A204.1 (cell line): ENCODE results near the gene DNAH17.

Source experiments
- FAIRE-seq: peaks from 2 replicates; lab custom pipeline; 2012; peaks lifted over from hg19 to GRCh38; lab: Jason Lieb, UNC

The DNAH17 gene

DNA sequence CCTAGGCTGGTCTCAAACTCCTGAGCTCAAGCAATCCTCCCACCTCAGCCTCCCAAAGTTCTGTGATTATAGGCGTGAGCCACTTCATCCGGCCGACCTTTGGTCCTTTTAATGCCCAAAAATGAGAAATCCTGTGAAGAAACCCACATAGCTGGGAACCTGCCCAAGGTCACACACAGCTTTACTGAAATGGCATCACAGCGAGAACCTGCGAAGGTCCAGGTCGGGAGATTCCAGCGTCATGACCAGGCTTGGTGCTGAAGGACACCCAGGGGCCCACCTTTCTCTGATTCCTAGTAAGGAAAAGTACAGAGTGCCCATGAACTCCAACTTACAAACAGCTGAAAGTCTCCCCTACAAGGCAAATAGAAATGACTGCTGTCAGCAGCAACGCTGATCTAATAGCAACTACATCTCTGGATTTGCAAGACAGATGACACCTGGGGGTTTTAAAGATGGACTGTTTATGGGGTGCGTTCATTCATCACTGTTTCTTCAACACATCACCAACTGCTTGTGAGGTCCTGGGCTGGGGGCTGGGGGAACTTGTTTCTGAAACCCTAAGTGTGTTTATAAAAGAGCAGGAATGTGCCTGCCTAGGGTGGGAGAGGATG is 24.5 kb upstream of the DNAH17 start:
- FAIRE-seq, result no peak

DNA sequence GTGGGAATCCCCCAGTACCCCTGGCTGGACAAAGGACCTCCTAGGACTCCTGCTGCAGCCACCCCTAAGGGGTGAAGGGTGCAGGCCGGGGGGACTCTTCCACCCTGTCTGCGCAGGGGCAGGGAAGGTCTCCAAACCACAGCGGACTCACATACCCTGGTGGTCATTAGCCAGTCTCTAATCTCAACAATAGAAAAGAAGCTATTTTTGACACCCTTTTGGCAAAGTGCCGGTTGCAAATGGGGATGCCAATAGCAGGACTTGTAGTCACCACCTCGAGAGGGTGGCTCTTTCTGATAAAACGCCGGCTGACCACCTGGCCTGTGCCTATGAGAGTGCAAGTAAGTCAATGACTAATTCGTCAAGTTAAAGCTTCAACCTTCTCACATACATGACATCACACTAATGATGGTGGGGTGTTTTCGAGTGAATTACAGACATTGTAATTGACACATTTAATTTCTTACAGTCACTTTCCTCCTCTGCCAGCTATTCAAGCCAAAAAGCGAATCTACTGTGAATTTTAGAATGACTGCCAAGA is 23.1 kb upstream of the DNAH17 start:
- no peak for FAIRE-seq

DNA sequence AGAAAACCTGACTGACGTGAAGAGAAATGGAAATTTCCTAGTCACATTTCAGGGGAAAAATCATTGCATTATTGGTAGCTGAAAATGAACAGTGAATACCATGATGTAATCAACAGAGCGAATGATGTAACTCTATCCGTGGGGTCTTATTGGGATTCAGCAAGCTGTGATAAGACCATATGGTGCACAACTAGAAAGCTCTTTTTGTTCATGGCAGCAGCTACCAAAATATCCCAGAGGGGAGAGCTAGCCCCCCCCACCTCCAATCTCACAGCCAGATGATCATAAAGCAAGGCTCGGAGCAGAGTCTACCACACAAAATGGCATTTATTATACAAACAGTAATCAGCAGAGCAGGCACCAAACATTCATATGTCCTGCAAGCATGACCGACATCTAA is 22.2 kb upstream of the DNAH17 start:
- FAIRE-seq, result no peak

DNA sequence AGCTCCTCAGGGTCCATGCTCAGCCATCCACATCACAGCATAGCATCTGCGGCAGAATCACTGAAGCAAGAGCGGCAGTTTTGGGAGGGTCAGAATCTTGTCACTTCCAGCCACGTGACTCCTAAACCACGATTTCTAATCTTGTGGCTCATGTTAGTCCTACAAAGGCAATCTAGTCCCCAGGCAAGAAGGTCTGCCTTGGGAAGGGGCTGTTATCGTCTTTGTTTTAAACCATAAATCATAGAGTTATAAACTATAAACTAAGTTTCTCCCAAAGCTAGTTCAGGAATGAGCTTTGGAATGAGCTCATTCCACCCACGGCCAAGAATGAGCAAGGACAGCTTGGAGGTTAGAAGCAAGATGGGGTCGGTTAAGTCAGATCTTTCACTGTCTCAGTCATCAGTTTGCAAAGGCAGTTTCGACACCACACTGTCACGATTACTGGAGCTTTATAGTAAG is 20.8 kb upstream of the DNAH17 start:
- FAIRE-seq, result no peak

DNA sequence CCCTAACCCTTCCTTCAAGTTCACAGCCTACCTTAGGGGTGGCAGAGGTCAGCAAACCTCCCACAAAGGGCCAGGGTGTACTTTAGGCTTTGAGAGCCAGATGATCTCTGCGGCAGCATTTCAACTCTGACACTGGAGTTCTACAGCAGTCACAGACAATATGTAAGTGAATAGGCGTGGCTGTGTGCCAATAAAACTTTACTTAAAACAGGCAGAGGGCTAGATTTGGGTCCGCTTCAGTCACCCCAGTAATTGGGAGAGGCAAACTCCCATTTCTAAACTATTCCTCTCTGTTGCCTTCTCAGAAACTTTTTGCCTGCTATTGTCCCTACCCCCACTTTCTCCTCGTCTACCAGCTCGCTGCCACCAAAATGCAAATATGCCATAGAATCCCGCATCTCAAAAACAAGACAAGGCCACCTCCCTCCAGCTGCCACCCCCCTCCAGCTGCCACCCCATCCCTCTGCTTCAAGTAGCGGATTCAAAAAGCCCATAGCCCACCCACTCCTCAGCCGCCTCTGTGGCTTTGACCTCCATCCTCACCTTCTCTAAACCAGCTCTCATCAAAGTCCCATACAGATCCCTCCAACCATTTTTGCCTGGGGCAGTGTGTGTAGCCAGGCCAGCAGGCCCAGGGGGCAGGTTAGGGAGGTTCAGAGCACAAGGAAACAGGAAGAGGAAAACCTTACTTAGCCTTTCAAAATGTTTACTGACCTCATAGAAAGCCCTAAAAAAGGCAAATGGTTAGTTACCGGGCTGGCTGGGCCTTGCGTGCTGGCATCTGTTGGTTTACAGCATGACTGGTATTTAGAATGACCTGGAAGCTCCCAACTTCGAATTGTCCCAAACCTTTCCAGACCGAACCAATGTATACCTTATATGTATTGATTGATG is 19.9 kb upstream of the DNAH17 start:
- no peak for FAIRE-seq

DNA sequence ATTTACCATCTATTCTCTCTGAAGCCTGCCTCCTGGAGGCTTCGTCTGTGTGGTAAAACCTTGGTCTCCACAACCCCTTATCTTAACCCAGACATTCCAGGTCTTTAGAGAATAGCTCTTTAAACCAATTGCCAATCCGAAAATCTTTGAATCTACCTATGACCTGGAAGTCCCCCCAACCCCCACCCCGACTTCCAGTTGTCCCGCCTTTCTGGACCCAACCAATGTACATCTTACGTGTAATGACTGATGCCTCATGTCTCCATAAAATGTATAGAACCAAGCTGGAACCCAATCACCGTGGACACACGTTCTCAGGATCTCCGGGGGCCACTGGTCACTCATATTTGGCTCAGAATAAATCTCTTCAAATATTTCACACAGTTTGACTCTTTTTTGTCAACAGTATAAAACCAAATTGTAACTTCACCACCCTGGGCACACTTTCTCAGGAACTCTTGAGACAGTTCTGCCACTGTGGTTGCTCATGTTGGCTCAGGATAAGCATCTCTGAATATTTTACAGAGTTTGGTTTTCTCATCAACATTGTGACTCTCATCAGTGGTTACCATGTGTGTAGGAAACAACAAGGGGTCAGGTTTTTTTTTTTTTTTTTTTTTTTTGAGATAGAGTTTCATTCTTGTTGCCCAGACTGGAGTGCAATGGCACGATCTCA is 18.1 kb upstream of the DNAH17 start:
- no peak for FAIRE-seq

DNA sequence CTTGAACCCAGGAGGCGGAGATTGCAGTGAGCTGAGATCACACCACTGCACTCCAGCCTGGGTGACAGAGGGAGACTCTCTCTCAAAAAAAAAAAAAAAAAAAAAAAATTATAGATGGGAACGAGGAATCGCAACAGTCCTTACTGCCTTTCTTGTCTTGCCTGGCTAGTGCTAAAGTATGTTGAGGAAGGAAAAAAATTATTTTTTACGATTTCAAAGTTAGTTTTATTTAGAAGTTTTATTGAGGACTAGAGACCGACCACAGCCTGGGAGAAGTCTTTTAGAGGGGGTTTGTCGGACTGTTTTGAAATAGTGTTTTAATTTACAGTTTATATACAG is 15.8 kb upstream of the DNAH17 start:
- no peak for FAIRE-seq

DNA sequence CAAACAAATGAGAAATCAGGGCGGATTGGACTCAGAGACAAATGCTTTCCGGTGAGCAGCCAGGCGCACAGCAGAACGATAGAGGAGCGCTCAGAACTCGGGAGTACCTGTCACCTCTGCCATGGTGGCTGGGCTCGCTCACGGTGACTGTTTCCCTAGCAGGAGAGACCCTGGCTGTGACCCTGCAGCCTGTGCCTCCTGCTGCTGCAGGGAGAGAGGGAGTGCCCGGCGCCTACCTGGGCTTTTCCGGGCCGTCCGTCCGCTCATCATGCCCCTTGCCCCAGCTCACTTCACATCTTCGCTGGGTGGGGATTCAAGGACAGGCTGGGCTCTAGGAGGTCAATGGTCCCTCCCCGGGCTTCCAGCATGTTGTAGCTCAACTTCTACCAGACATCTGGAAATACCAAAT is 14.1 kb upstream of the DNAH17 start:
- FAIRE-seq, result no peak

DNA sequence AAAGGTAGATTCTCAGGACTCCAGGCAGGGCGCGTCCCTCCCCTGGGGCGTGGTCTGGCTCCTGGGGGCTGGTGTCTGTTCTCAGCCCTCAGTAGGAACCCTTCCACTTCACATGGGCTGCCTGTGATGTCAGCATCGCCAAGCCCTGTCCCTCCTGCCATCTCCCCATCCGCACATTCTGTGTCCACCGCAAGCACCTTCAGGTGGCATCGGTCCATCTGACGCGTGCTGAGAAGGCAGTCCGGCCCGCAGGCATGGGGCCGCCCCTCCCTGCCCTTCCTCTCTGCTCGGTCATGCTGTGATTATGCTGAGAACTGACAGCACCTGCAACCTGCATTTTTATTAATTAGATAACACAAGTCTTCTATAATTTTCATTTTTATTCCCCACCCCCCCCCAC is 12.7 kb upstream of the DNAH17 start:
- no peak for FAIRE-seq

DNA sequence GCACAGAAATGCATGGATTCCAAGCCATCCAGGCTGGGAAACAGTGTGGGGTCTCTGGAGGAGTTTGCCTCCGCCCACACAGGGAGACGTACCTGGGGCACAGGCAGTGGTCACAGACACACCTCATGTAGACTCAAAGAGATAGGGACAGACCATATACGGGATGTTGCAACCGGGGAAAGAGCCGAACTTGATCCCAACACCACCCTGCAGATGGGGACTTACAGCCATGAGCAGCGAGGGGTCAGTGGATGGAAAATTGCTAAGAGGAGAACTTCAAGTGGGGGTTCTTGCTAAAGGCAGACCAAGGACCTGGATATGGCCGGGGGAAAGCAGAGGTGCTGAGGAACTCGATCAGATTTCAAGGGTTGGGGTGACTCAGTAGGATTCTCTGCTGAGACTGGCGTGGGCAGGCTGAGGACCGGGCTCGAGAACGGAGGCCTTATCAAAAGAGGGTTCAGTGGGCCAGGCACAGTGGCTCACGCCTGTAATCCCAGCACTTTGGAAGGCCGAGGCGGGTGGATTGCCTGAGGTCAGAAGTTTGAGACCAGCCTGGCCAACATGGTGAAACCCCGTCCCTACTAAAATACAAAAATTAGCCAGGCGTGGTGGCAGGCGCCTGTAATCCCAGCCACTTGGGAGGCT is 12.0 kb upstream of the DNAH17 start:
- FAIRE-seq, result no peak

DNA sequence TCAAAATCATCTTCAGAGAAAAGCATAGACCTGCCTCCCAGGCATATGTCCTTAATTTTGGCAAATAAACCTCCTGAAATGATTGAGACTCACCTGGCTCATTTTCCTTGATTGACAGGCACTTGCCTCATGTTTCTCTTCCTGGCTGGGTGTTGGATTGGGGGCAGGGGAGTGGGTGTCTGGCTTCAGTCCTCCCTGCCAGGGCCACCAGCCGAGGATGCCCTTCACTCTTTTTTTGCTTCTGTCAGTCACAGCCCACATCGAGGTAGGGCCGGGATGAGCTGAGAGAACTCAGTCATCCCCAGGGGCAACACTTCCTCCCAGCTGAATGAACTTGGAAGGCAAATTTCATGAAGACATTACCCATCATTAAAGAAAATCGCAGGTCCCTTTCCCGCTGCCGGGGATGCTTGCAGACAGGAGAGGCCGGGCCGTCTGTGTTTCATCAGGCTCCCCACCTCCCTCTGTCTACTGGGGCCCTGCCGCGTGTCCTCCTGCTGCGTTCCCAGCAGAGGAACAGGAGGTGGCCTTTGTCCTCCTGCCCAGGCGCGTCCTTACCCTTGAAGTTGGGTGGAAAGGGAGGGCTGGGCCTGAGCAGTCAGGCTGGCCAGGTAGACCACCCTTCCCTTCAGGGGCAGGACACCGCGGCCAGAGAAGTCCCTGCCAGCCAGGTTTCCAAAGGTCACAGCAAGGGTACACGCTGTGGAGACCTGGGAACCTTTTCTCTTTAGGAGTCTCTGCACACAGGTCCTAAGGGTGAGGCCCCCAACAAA is 11.2 kb upstream of the DNAH17 start:
- FAIRE-seq, result no peak

DNA sequence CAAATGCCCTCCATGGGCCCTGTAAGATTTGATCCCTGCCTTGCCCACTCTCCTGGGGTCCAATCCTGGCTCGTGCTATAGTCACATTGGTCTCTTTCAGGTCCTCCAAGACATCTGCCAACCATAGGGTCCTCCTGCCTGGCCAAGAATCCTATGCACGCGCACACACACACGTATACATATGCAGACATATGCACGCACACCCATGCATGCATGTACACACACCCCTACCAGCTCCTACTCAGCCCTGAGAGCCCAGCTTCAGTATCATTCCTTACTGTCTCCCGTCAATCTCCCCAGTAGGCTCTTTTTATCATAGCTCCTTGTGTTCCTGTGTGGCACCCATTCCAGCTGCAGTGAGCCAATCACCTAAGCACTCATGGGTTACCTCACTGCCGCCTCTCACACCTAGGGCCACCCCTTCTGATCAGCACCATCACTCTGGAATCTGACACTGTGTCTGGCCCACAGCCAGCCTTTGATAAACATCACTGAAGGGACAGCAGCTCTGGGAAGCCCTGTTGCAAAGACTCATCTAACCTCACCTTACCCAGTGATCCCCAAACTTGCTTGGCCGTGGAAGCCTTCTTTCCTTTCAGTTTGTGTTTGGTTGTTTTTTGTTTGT is 7.9 kb upstream of the DNAH17 start:
- no peak for FAIRE-seq

DNA sequence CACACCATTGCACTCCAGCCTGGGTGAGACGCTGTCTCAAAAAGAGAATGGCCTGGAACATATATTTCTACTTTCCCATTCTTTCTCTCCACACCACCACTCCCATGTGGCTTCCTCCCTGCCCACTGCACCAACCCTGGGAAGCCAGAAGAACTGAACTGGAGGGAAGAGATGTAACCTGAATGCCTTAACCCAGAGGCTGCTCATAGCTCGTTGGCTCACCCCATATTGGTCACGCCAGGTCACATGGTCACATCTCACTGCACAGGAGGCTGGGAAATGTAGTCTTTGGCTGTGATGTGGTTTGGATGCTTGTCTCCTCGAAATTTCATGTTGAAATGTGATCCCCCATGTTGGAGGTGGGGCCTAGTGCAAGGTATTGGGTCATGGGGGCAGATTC is 5.9 kb upstream of the DNAH17 start:
- no peak for FAIRE-seq

DNA sequence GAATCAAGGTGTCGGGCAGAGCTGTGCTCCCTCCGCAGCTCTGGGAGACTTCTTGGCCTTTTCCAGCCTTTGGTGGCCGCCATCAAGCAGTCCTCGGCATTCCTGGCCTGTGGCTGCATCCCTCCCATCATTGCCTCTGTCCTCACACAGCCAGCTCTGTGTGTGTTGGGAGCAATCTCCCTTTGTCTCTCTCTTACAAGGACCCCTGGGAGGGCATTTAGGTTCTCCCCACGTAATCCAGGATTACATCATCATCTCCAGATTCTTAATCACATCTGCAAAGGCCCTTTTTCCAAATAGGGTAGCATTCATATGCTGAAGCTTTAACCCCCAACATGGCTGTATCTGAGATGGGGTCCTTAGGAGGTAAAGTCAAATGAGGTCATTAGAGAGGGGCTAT is 4.1 kb upstream of the DNAH17 start:
- FAIRE-seq, result no peak

DNA sequence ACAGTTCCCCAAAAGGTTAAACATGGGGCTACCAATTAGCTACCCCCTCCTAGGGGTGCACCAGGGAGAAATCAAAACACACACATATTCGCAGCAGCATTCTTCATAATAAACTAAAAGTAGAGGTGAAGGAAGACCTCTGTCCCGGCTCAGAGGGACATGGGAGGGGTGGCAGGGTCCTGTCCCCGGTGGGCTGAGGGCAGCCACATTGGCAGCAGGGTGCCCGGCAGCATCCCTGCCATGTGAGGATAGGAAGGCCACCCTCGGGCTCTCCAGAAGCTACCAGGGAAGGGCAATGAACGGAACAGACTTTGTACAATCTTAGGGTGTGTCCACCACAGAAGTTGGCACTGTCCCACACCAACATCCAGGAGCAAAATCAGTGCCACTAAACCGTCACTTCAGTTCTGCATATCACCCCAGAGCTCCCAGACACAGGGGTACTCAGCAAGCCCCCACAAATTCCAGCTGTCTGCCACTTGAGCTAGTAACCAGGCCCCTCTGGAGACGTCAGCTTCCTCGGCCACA is 3.1 kb upstream of the DNAH17 start:
- no peak for FAIRE-seq

DNA sequence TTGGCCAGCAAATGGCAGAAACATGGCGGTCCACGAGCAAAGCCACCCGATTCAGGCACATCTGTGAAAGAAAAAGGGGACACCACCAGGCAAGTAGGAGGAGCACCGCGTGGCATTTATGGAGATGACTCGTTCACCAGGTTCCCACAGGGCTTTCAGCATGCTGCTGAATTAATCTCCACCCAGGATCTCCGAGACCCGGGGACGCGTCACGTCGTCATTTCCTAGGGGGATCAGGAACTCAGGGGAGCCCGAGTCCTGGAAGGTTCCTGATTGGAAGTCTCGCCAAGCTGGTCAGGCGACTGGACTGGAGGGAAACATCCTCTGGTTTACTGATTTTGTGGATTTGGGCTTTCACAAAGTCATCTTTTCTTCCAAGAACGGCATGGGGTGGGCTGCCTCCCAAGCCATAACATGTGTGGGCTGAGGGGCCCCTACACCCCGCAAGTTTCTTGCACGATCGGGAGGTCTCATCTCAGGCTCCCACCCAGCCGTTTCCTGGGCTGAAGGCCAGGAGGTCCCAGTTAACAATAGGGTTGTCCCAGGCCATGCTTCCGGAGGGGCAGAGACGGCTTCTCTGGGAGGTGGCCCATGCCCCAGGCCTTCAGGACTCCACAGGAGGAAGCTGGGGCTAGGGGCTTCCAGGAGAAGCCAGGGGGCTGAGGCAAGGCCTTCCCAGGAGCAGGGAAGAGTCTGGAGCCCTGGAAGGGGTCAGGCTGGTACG is 645 bp downstream of the DNAH17 start:
- no peak for FAIRE-seq

DNA sequence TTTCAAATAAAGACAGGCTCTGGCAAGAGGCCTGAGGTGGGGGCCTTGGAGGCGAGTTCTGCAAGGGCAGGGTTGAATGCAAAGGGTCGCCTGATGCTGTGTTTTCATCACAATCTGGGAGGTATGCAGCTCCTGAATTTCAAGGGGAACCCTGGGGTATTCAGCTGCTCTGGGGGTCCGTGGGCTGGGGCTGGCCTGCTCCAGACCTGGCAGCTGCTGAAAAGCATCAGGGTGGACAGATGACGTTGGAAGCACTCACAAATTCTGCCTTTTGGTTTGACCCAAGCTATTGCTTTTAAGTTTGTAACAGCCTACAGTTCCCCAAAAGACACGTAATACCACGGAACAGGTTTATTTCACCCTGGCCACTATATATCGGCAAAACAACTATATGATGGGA is 1.3 kb downstream of the DNAH17 start:
- FAIRE-seq, result no peak

DNA sequence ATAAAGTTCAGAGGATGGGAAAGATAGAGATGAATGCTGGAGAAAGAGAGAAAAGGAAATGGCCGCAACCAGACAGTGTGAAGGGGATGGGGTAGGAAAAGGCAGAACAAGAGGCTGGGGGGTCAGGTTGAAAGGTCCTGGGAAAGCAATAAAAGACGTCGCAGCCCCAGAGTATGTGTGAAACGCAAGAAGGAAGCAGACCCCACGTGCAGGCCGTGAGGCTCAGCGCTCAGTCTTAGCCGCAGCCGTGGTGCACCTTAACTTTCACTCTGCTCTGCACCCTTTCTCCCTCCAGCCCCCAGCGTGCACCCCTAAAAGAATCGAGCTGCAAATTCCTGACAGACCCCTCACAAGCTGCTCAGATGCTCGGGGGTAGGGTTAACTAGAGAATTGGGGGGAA is 1.9 kb downstream of the DNAH17 start:
- FAIRE-seq, result no peak

DNA sequence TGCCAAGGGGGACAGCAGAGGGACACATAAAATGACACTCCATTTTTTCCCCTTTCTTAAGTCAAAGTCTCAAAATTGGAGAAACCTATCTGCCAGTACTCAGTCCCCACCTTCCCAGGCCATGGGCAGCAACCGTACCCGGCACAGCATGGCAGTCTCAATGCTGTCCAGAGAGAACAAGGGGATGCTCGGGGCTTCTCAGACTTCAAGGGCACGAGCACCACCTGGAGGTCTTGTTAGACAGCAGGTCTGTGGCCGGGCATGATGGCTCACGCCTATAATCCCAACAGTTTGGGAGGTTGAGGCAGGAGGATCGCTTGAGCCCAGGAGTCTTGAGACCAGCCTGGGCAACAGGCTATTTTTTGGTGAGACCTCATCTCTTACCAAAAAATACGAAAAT is 3.2 kb downstream of the DNAH17 start:
- no peak for FAIRE-seq
